ENCODE results near the gene ZNF827. TPM values are rescaled to one million over a fixed set of nuclear protein-coding genes. Genes with fewer than 3 reads are reported as not detected.

ZNF827 gene
- total RNA-seq, 1 donor from 2014 or later = 19.5 TPM

GRCh38 chr4:145933134-145933533, 5.5 kb downstream of the ZNF827 start:
- H3K27ac ChIP-seq = peak overlapping the region in 1 of 2 donors; percentile 19
- TF ChIP-seq, protein P1, sequence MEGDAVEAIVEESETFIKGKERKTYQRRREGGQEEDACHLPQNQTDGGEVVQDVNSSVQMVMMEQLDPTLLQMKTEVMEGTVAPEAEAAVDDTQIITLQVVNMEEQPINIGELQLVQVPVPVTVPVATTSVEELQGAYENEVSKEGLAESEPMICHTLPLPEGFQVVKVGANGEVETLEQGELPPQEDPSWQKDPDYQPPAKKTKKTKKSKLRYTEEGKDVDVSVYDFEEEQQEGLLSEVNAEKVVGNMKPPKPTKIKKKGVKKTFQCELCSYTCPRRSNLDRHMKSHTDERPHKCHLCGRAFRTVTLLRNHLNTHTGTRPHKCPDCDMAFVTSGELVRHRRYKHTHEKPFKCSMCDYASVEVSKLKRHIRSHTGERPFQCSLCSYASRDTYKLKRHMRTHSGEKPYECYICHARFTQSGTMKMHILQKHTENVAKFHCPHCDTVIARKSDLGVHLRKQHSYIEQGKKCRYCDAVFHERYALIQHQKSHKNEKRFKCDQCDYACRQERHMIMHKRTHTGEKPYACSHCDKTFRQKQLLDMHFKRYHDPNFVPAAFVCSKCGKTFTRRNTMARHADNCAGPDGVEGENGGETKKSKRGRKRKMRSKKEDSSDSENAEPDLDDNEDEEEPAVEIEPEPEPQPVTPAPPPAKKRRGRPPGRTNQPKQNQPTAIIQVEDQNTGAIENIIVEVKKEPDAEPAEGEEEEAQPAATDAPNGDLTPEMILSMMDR (IDR thresholded peaks at IDR 0.05) = no peak
- no peaks in the 10 kb centered on the region for H3K36me3 ChIP-seq
- H3K27me3 ChIP-seq = no peaks in the 10 kb centered on the region
- intact Hi-C loops (cut with DNase I) = loop anchor here (10.0 kb wide), 1 partner anchor 1902 kb away; no protein-coding TSS in a partner anchor
- no peaks in the 10 kb centered on the region for H3K9me3 ChIP-seq
- no peak for DNase-seq (ENCODE audit: low spot score in 2 of 2)
- peaks cover 0 to 11% of the 10 kb centered on the region in 2 donors for H3K4me1 ChIP-seq
- no peak overlapping the region for H3K4me3 ChIP-seq

- Histone ChIP-seq H3K4me3 (no peak overlapping the region), H3K4me1 (peaks cover 0 to 11% of the 10 kb centered on the region in 2 donors), H3K36me3 (no peaks in the 10 kb centered on the region), H3K27me3 (no peaks in the 10 kb centered on the region), H3K9me3 (no peaks in the 10 kb centered on the region), H3K27ac (no peak overlapping the region)
- TF ChIP-seq, protein P1 (IDR thresholded peaks at IDR 0.05) = no peak
- DNase-seq (ENCODE audit: low spot score in 2 of 2) = no peak
- intact Hi-C loops (cut with DNase I) = loop anchor here (10.0 kb wide), 1 partner anchor 1903 kb away; no protein-coding TSS in a partner anchor
Measured at GRCh38 chr4:145931403-145931802, 7.2 kb downstream of the ZNF827 start.

DNA sequence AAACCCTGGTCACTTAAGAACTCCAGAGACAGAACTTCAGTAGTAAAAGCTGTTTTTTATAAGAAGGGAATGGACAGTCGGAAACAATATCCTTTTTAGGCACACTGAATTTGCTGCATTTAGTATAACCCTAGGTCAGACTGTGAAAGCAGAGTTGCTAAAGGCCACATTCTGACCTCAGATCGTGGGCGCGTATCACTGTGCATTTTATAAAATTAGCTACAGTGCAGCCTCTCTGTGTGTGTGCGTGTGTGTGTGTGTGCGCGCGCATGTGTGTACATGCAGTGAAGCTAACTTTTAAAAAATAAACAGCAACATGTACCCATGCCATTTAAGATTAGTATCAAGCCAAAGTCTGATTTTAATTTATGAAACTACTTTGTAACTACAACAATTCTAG, 8.0 kb downstream of the ZNF827 start:
- Histone ChIP-seq H3K4me3 (no peak overlapping the region), H3K36me3 (no peaks in the 10 kb centered on the region), H3K9me3 (no peaks in the 10 kb centered on the region), H3K27me3 (no peaks in the 10 kb centered on the region), H3K27ac (peak overlapping the region in 1 of 2 donors; percentile 16), H3K4me1 (peaks cover 0 to 10% of the 10 kb centered on the region in 2 donors)
- intact Hi-C loops (cut with DNase I) = loop anchor here (10.0 kb wide), 1 partner anchor 1904 kb away; no protein-coding TSS in a partner anchor
- DNase-seq (ENCODE audit: low spot score in 2 of 2) = no peak
- TF ChIP-seq, protein P1 (IDR thresholded peaks at IDR 0.05) = no peak

- peak overlapping the region in 1 of 2 donors; percentile 16 for H3K27ac ChIP-seq
Measured at GRCh38 chr4:145929415-145930178, 9.0 kb downstream of the ZNF827 start.

GRCh38 chr4:145928748-145929147, 9.9 kb downstream of the ZNF827 start:
- TF ChIP-seq, protein P1 (IDR thresholded peaks at IDR 0.05) = no peak
- DNase-seq (ENCODE audit: low spot score in 2 of 2) = no peak
- Histone ChIP-seq H3K4me3 (no peak overlapping the region), H3K9me3 (no peaks in the 10 kb centered on the region), H3K36me3 (no peaks in the 10 kb centered on the region), H3K27ac (no peak overlapping the region), H3K4me1 (peaks cover 0 to 3% of the 10 kb centered on the region in 2 donors), H3K27me3 (no peaks in the 10 kb centered on the region)
- intact Hi-C loops (cut with DNase I) = no loop called here

More at GRCh38 chr4:145929415-145930178, 9.0 kb downstream of the ZNF827 start:
- Histone ChIP-seq H3K36me3 (no peaks in the 10 kb centered on the region), H3K4me3 (no peak overlapping the region), H3K9me3 (no peaks in the 10 kb centered on the region), H3K27me3 (no peaks in the 10 kb centered on the region), H3K4me1 (peaks cover 0 to 5% of the 10 kb centered on the region in 2 donors)
- DNase-seq (ENCODE audit: low spot score in 2 of 2) = no peak
- intact Hi-C loops (cut with DNase I) = loop anchor here (10.0 kb wide), 1 partner anchor 1905 kb away; no protein-coding TSS in a partner anchor
- TF ChIP-seq, protein P1 (IDR thresholded peaks at IDR 0.05) = no peak

Data from ascending aorta (tissue), 2 donors.